ENCODE results near the gene SIL1.
"Not testable (repeated sequence)": the region's sequence is repeated elsewhere in the genome, so short reads cannot be mapped to it uniquely, and the experiment has no call there.

Gene SIL1

DNA sequence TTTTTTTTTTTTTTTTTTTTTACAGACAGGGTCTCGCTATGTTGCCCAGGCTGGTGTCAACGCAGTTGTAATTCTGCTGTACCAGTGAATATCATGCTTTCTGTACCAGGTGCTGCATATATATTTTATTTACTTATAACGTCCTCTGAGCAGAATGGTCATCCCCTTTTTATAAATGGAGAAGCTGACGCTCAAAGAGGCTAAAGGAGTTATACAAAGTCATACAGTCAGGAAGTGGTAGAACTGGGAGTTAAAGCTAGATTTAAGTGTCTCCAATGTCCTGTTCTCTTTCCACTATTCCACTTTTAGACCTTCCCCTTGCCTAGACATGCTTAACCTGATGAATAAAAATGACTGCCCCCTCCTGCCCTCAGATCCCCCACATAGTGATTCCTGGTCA, 1.2 kb upstream of the SIL1 start:
- no peak for DNase-seq (ENCODE audit: low read depth)

DNA sequence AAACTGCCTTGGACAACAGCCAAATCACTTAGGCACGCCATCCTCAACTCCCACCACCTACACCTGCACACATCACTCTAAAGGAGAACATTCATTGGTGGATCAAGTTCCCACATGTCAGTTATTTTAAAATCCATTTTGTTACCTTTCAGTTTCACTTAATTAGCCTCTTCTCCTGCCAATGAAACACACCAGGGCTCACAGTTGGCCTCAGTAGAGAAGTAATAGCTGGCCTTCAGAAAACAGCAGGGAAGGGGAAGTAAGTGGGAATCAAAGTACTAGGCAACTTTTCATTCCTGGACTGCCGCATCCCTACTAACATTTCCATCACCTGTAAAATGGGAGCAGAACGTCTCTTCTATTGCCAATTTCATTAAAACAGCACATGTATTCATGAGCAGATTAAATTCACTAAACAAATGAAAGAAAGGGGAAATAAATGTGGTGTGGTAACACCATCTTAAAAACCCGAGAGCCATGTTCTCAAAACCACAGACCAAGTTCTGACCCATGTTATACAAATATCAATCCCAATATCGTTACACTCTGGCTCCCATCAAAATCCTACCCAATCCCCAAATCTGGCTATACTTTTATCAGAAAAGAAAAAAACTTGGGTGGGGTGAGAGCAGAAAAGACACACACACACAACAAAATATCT, 1.7 kb downstream of the SIL1 start:
- DNase-seq (ENCODE audit: low read depth): no peak

DNA sequence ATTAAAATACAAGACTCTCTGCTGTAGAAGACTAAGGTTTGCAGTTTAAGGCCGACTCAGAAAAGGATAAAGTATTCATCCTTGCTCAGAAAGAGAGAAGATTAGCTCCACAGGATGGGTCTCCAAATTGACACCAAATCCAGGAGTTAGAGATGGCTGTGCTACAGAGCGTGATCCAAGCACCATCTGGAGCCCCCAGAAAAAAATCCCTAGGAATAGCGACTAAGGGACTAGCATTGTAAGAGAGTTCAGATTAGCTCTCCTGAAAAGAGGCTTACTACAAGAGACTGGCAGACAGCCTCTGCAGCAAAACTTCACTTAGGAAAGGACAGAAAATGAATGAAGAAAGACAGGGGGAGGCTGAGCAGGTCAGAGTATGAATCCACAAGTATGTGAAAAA, 3.7 kb downstream of the SIL1 start:
- no peak for DNase-seq (ENCODE audit: low read depth)

DNA sequence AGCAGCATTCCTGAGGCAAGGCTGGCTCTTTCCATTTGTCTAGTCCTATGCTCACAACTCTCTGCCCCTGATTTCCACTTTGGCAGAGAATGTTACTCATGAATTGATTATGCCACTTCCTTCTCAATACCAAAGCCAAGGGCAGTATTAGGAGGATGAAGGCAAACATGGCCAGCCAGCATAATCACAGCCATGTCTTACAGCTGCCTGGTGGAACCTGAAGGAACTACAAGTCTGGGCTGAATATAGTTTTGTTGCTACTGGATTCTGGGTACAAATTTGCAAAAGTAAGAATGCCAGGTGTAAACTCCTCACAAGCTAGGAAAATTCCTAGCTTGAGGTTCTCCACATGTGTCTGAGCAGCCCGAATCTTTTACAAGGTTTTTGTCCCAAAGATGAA, 4.2 kb downstream of the SIL1 start:
- DNase-seq (ENCODE audit: low read depth): no peak

DNA sequence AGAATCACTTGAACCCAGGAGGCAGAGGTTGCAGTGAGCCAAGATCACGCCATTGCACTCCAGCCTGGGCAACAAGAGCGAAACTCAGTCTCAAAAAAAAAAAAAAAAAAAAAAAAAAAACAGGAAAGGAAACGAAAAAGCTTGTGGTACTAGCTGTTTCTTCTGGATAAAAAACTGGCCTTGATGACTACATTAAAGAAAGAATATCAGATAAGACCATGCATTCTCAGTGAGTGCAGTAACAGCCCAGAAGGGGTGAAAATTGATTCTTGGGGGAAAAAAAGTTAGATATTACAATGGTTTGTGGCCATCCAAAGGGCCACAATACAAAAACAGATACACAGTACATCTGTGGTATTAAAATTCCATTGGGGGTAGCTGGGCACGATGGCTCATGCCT, 5.3 kb downstream of the SIL1 start:
- DNase-seq (ENCODE audit: low read depth): not testable (repeated sequence)

DNA sequence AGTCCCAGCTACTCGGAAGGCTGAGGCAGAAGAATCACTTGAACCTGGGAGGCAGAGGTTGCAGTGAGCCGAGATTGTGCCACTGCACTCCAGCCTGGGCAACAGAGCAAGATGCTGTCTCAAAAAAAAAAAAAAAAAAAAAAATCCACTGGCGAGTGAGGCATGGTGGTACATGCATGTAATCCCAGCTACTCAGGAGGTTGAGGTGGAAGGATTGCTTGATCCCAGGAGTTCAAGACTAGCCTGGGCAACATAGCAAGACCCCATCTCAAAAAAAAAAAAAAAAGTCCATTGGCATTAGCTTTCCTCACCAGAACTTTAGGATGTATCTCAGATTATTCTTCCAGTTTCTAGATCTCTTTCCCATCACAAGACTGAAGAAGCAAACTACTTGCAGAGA, 6.2 kb downstream of the SIL1 start:
- not testable (repeated sequence) for DNase-seq (ENCODE audit: low read depth)

DNA sequence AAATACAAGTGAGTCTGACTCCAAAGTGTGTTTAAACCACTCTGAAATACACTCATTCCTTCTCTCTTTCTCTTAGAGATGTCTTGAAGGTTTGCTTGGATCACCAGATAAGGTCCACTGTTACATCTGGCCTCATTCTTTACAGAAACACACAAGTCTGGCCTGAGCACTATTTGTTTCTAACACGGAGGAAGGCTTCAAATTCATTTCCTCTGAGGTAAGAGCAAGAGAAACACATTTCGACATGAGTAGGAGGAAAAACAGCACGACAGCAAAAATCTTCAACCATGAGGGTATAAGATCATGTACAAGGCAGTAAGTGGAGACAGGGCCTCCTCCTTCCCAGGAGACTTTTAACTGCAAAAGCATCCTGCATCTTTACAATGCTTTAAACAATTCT, 8.0 kb downstream of the SIL1 start:
- peak; percentile 36 for DNase-seq (ENCODE audit: low read depth)

DNA sequence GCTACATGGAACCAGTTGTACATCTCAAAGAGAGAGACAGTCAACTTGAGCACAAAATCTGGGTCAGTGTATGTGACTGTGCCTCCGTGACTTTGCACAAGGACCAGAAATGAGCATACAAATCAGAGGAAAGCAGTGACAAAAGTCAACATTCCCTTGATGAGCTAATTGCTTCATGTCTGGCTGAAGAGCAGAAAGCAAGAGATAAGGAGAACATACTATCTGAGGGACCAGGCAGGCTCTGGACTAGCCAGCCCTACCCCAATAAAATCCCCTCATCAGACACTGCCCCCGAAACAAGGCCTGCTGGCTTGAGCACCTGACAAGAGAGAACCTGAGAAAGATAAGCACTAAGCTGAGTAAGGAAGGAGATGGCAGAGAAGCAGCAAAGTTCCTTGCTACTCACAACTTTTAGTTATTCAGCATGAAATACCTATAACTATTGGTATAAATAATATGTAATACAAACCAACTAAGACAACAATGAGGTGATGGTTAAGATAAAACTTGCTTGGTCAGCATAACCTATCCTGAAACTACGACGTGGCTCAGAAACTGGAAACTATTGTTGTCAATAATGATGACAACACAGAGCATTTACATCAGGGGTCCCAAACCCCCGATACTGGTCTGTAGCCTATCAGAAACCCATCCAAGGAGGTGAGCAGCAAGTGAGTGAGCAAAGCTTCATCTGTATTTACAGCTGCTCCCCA, 9.5 kb downstream of the SIL1 start:
- DNase-seq (ENCODE audit: low read depth): no peak

DNA sequence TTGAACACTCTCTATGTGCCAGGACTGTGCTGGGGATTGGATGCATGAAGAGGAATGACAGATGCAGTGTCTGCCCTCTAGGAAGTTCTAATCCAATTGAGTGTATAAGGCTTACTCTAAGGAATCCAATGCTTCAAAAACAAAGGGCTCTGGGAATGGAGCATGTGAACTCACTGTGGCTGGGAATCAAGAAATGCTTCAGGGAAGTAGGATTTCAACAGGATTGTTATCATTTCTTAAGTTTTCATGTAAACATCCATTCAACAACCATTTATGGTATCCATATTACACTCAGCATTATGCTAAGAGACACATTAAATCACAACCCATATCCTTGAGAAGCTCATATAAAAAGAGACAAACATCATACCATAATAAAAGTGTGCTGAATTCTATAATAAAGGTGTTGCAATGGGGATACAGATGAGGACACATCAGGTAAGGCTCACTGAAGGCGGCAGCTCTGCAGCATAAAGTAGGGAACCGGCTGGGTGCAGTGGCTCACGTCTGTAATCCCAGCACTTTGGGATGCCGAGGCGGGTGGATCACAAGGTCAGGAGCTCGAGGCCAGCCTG, 11.3 kb downstream of the SIL1 start:
- no peak for DNase-seq (ENCODE audit: low read depth)

DNA sequence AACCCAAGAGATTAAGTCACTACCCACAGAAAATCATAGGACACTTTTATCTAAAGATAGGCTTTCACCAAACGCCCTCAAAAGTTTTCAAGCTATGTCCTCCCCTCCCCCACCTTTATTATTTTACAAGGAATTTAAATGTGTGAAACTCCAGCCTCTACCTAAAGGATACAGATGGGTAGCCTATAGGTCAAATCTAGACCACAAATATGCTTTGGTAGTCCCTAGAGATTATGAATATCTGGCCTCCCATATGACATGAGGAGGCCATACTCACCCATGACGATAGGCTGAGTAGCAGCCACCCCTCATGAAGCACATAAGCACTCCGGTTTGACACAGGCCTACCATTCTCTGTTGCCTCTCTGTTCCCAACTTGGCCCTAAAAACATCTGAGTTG, 11.9 kb downstream of the SIL1 start:
- DNase-seq (ENCODE audit: low read depth): no peak

DNA sequence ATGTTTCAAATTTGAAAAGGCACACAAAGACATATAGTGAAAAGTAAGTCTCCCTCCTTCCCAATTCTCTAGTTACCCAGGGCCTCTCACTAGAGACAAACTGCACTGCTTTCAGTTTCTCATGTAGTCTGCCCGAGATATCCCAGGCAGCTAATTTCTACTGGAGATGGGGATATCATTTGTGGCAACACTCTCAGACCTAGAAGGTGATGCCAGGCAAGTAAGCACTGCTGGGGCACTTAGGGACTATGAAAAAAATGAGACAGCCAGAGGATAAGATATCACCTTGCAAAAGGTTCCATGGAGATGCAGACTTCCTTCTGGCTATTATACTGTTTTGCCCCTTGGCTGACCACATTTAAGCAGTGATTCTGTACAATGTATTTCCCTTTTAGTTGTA, 12.6 kb downstream of the SIL1 start:
- no peak for DNase-seq (ENCODE audit: low read depth)

DNA sequence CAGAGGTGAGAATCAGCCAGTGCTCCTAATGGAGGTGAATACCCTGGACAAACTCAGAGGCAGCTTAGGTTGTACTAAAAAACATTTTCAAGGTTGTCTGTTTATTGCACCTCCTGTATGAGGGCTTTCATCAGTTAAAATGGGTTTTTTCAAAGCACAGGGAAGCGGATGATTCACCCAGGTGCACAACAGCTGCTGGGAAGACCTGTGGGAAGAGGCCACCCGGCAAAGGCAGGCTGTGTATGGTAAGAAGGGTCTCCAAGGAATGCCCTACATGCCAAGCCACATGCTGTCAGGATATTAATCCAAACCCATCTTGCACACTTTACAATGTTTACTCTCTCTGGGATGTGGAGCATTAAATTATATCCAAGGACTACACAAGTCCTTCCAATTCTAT, 14.7 kb downstream of the SIL1 start:
- no peak for DNase-seq (ENCODE audit: low read depth)

DNA sequence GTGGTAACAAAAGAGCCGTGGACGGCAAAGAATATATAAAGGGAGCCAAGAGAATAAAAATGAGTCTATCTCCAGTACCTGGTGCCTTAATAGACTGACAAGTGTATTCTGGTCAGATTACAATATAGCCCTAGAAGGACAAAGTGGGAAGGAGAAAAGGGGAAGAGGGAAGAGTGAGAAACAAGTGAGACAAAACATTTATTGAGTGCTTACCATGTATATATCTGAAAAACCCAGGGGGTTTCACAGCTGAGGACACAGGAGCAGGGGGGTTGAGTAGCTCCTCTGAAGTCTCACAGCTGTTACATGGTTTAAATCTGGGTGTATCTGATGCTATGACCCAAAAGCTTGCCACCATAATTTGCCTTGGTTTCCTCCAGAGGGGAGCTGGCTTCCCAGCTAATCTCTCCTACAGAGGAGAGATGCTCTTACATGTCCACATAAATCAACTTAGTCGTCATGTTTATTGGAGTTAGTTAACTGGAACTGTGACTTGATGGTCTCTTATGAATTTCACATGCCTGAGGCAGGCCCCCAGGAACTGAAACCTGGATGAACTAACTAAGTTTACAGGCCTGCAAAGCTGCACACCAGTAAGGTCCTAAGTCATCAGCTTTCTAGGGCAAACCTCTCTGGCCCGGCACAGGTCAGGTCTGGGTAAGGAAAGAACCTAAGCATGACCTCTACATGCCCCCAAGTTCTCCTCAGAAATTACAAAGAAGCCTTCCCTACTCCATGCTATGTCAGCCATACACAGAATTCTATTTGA, 15.5 kb downstream of the SIL1 start:
- no peak for DNase-seq (ENCODE audit: low read depth)

DNA sequence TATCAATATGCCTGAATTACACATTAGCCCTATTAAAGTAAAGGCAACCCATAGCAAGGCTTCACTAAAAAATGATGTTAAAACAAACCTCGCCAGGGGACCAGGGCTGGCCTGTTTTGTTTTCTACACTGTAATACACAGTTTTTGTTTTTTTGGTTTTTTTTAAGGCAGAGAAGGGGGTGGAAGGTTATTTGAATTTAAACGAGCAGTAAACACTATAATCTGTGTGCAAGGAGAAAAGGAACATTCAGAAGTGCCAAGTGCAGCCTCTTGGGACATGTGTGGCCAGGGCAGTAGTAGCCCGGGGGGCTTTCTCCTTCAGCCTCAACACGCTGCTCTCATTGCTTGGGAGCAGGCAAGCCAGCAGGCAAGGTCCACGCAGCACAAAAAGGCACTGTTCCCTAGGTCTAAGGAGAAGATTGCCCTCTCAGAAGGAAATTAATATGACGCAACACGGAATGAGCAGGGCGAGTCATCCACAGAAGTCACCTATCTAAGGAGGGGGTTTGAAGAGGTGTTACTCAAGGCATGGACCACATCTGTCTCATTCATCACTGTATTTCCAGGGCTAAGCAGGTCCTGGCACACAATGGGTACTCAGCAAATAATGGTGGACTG, 16.2 kb downstream of the SIL1 start:
- DNase-seq (ENCODE audit: low read depth): peak; percentile 38

DNA sequence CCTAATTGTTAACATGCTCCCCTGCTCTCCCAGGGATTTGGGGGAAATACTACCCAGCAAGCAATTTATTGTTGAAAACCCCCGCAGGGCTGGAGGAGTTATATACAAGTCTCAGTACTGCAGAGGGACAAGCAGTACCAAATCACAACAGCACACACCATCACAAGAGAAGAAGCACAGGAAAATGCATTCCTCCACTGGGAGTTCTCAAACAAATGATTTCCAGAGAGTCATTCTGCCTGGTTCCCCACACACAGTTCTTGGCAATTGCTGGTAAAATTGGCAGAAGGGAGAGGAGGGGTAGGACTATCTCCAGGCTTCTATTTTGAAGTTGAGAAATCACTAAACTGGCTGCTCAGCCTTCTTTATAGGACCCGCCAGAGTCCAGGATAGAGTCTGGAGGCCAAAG, 16.8 kb downstream of the SIL1 start:
- DNase-seq (ENCODE audit: low read depth): no peak

DNA sequence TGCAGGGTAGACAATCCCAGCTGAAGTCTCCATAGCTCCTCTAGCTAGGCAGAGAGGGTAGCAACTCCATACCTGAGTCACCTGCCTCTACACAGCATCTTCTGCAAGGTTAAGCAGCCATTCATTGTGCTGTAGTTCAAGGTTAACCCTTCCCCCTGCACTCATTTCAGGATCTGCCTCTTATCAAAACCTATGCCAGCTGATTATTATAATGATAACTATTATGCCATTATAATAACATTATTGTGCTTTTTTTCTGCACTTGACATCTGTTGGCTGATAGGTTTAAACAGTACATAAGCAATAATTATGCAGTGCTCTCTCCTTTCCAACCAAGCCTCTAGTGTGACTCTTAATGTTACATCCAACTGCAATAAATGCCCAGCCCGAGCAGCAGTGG, 17.3 kb downstream of the SIL1 start:
- no peak for DNase-seq (ENCODE audit: low read depth)

DNA sequence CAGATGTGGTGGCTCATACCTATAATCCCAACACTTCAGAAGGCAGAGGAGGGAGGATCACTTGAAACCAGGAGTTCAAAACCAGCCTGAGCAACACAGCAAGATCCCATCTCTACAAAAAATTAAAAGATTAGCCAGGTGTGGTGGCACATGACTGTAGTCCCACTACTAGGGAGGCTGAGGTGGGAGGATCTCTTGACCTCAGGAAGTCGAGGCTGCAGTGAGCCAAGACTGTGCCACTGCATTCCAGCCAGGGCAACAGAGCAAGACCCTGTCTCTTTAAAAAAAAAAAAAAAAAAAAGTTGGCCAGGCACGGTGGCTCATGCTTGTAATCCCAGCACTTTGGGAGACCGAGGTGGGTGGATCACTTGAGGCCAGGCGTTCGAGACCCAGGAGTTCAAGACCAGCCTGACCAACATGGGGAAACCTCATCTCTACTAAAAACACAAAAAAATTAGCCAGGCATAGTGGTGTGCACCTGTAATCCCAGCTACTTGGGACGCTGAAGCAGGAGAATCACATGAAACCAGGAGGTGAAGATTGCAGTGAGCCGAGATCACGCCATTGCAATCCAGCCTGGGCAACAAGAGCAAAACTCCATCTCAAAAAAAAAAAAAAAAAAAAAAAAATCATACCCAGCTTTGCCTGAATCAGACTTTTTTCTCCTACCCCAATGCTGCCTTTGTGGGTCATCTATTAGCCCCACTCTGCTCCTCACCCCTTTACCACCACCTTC, 18.2 kb downstream of the SIL1 start:
- DNase-seq (ENCODE audit: low read depth): not testable (repeated sequence)

DNA sequence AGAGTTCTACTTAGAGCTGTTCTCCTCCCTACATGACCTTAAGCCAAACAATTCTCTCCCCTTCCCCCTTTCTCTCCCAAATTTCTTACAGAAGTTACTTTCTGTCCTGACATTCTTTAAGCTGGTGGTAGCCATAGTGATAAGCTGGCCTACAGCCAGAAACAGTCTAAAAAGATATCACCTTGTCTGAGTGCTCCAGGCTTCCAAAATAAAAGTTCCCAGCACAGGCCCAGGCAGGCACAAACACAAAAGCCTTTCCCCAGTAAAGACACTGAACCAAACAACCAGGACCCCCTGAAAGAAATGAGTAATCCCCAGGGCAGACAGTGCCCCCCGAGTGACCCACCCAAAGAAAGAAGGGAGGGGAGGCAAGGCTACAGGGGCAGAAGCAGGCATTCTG, 19.2 kb downstream of the SIL1 start:
- no peak for DNase-seq (ENCODE audit: low read depth)

DNA sequence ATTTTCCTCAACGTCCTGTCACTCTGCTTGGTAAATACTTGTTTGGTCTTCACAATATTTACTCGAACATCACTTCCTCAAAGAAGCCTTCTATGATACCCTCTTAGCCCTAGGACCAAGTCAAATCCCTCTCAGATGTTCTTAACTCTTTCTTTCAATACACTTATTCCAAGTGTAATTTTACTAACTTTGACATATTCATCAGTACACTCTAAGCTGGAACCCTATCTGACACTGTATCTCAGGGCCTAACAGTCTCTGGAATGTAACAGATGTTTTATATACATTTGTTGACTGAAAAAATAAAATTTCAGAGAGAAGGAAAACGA, 19.6 kb downstream of the SIL1 start:
- DNase-seq (ENCODE audit: low read depth): no peak

DNA sequence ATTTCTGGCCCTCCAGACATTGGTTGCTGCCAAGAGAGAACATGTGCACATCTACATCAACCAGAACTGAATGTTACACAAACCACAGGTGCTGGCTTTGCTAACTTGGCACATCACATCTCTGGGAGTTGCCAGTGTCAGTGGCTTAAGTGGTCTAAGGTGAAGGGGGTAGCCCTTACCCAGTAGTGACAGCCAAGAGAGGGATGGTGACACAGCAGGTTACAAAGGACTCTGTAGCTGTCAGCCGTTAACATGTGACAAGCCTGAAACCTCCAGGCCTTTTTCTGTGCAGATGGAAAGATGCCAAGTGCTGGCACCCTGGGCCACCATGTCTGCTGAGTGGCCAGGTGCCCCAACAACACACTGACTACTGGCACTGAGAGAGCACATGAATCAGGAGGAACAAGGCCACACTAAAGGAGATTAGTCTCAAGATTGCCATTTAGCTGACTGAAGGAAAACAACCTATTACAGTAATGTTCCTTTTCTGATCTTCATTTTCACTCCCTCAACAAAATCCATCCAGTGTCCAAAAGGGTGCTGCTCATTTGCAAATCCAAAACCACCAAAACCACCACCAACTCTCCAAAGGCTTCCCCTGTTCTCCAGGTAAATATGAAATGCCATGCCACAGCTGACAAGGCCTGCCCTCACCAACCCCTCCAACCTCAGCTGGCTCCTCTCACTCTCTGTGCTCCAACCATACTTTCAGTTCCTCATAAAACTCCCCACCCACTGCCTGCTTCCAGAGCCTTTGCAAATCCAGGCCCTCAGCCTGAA, 20.2 kb downstream of the SIL1 start:
- DNase-seq (ENCODE audit: low read depth): no peak

DNA sequence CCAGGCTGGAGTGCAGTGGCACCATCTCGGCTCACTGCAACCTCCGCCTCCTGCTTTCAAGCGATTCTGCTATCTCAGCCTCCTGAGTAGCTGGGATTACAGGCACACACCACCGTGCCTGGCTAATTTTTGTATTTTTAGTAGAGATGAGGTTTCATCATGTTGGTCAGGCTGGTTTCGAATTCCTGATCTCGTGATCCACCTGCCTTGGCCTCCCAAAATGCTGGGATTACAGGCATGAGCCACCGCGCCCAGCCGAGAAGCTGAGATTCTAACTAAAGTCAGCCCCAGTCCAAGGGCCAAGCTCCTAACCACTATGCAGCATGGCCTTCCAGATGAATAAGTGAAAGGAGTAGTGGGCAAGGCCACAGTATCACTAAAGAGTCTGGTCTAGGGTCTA, 20.9 kb downstream of the SIL1 start:
- not testable (repeated sequence) for DNase-seq (ENCODE audit: low read depth)
